Measurements from ENCODE around the gene HYAL4.
A peak's percentile ranks its signal among the peaks of the same experiment; 100 is the strongest.
"Not testable (repeated sequence)": the region's sequence is repeated elsewhere in the genome, so short reads cannot be mapped to it uniquely, and the experiment has no call there.

The HYAL4 gene

GRCh38 chr7:123844712-123845219 lies at the start of gene HYAL4:
Gene HYAL4, plus strand, starts transcription at chr7:123845169. Its CDS starts 23,105 bp downstream, at chr7:123868274.
- no peak for DNase-seq

DNA sequence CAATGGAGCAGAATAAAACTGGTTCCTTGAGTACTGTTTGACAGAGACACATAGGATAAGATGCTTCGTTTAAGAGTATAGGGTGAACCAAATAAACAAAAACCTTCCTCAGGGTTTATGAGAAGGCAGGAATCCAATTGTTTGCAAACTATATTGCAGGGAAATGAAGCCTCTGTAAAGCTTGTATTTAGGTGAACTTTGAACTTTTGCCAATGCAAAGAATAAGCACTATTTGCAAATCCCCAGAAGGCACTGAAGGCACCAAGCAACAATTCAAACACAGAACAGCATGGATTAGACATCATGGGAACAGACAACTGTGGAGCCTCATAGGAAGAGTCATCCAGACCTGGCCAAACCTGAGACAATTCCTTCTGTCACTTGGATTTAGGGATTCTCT lies 49.1 kb upstream of the HYAL4 start:
- no peak for DNase-seq

- DNase-seq, result no peak
Observed at GRCh38 chr7:123796568-123796967, 48.4 kb upstream of the HYAL4 start.

GRCh38 chr7:123797673-123798531 lies 47.1 kb upstream of the HYAL4 start:
- no peak for DNase-seq

DNA sequence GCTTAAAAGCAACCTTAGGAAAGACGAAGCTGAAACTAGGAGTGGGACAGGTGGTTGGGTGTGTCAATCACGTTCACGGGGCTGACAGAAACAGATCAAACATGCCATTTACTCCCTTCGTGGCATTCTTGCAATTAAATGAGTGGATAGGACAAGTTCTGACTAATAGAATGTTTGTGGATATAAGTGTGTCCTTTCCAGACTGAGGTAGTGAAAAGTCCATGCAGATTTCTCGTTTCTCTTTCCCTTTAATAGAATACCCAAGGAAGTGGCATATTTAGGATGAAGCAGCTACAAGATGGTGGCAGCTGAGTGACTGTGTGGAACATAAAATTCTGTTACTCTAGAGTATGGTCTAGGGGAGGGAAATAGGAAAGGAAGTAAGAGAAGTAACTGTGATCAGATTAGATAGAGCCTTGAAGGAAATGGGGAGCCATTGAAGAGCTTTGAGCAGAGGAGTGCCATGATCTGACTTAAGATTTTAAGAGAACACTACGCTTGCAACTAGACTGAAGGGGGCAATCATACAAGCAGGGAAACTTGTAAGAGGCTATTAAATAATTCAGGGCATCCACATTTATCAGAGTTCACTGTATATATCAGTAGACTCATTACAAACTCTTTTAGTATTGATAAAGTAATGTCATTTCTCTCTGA lies 46.3 kb upstream of the HYAL4 start:
- DNase-seq, result no peak

- DNase-seq, result no peak
Observed at GRCh38 chr7:123802249-123802648, 42.7 kb upstream of the HYAL4 start.

DNA sequence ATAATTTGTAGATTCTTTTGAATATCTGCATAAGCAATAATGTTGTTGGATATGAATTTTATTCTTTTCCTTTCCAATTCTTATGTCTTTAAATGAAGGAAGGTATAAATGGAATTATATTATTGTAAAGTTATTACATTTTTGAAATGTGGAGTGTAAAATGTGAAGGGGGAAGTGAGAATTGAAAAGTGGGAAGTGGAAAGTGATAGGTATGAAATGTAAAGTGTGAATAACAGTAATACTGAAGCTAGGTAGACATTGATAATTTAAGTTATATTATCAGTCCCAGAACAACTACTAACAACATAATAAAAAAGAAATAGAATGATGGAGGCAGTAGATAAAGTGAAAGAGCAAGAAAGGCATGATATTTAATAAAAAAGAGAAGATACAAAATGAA lies 39.7 kb upstream of the HYAL4 start:
- no peak for DNase-seq

GRCh38 chr7:123809471-123809870 lies 35.5 kb upstream of the HYAL4 start:
- DNase-seq, result no peak

DNA sequence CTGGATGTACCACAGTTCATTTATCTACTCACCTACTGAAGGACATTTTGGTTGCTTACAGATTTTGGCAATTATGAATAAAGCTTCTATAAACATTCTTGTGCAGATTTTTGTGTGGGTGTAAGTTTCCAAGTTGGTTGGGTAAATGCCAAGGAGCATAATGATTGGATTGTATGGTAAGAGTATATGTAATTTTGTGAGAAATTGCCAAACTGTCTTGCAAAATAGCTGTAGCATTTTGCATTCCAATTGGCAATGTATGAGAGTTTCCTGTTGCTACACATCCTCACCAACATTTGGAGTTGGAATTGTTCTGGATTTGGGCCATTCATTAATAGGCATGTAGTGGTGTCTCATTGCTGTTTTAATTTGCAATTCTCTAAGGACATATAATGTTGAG lies 33.9 kb upstream of the HYAL4 start:
- DNase-seq, result no peak

- DNase-seq, result no peak
Observed at GRCh38 chr7:123816916-123817315, 28.1 kb upstream of the HYAL4 start.

- DNase-seq, result no peak
Observed at GRCh38 chr7:123819001-123819400, 26.0 kb upstream of the HYAL4 start.

GRCh38 chr7:123819795-123820194 lies 25.2 kb upstream of the HYAL4 start:
- DNase-seq, result not testable (repeated sequence)

GRCh38 chr7:123820864-123821263 lies 24.1 kb upstream of the HYAL4 start:
- DNase-seq, result no peak

- no peak for DNase-seq
Observed at GRCh38 chr7:123821320-123821719, 23.6 kb upstream of the HYAL4 start.

GRCh38 chr7:123823898-123824753 lies 20.8 kb upstream of the HYAL4 start:
- DNase-seq, result peak; percentile 28

- no peak for DNase-seq
Observed at GRCh38 chr7:123824754-123825067, 20.3 kb upstream of the HYAL4 start.

- DNase-seq, result no peak
Observed at GRCh38 chr7:123828805-123829204, 16.2 kb upstream of the HYAL4 start.

- no peak for DNase-seq
Observed at GRCh38 chr7:123836656-123837055, 8.3 kb upstream of the HYAL4 start.

DNA sequence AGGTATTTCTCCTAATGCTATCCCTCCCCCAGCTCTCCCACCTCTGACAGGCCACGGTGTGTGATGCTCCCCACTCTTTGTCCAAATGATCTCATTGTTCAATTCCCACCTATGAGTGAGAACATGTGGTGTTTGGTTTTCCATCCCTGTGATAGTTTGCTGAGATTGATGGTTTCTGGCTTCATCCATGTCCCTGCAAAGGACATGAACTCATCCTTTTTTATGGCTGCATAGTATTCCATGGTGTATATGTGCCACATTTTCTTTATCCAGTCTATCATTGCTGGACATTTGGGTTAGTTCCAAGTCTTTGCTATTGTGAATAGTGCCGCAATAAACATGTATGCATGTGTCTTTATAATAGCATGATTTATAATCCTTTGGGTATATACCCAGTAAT lies 5.9 kb upstream of the HYAL4 start:
- DNase-seq, result not testable (repeated sequence)

GRCh38 chr7:123844142-123844541 lies 827 bp upstream of the HYAL4 start:
- not testable (repeated sequence) for DNase-seq

- DNase-seq, result no peak
Observed at GRCh38 chr7:123845823-123846216, 851 bp downstream of the HYAL4 start.

DNA sequence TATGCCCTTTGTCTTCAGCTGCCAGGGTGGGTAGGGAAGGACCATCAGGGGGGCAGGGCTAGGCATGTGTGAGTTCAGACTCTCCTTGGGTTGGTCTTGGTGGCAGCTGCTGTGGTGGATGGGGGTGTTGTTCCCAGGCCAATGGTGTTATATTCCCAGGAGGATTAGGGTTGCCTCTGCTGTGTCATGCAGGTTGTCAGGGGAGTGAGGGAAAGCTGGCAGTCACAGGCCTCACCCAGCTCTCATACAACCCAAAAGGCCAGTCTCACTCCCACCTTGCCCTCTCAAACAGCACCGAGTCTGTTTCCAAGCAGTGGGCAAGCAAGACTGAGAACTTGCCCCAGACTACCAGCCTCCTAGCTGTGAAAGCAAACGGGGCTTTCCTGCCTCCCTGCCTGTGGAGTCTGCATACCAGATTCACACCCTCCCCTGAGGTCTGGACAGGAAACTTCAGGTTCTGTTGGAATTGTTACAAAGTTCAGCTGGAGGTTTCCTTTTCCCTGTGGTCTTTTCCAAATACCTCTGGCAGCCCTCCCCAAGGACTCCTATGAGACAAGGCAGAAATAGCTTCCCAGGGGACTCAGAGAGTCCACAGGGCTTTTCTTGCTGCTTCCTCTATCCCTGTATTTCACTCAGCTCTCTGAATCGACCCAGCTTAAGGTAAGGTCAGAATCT lies 1.4 kb downstream of the HYAL4 start:
- DNase-seq, result no peak

GRCh38 chr7:123847868-123848267 lies 2.9 kb downstream of the HYAL4 start:
- no peak for DNase-seq

All from activated naive CD4-positive, alpha-beta T cell treated with Interleukin-2 at 50 U/mL for 16 hours (primary cell).